Kidney (tissue), 14 donors: ENCODE data around the gene DRAM1. TPM values are rescaled to one million over a fixed set of nuclear protein-coding genes. Genes with fewer than 3 reads are reported as not detected.

Experiments used
- DNase-seq, 5 donors: peaks; one replicate each; pipeline ENCODE4 v3.0.0-alpha.2; 2013 to 2020
- FAIRE-seq: peaks from 2 replicates; lab custom pipeline; 2012; peaks lifted over from hg19 to GRCh38; lab: Jason Lieb, UNC
- H3K27ac ChIP-seq, 2 donors: one replicate each; pipeline ENCODE4 v1.7.0; 2013; ENCODE audit warnings: low read depth in 2 of 2, low read length in 2 of 2, inconsistent platforms in 1 of 2
- H3K27me3 ChIP-seq: one replicate; pipeline ENCODE4 v1.7.1; 2013; ENCODE audit warnings: low read length, inconsistent platforms; ENCODE audit not compliant: control insufficient read depth, insufficient read depth
- H3K36me3 ChIP-seq, 3 donors: one replicate each; pipeline versions ENCODE4 v1.7.0 to v1.7.1; 2013; ENCODE audit warnings: low read length in 3 of 3, control low read depth in 1 of 3, inconsistent platforms in 1 of 3; ENCODE audit not compliant: insufficient read depth in 3 of 3, control insufficient read depth in 2 of 3
- H3K4me1 ChIP-seq, 3 donors: one replicate each; pipeline versions ENCODE4 v1.7.0 to v1.7.1; 2013; ENCODE audit warnings: low read length in 3 of 3, inconsistent platforms in 1 of 3, low read depth in 1 of 3; ENCODE audit not compliant: control insufficient read depth in 2 of 3, insufficient read depth in 2 of 3
- H3K4me3 ChIP-seq, 3 donors: one replicate each; pipeline versions ENCODE4 v1.7.0 to v1.8.1; 2013; ENCODE audit warnings: low read length in 3 of 3, control low read depth in 1 of 3, inconsistent platforms in 1 of 3
- H3K9ac ChIP-seq, 3 donors: one replicate each; pipeline versions ENCODE4 v1.7.0 to v1.7.1; 2013; ENCODE audit warnings: low read length in 3 of 3, control low read depth in 1 of 3, inconsistent platforms in 1 of 3
- H3K9me3 ChIP-seq, 3 donors: one replicate each; pipeline versions ENCODE4 v1.7.0 to v1.7.1; 2013; ENCODE audit warnings: low read length in 3 of 3, control low read depth in 1 of 3, inconsistent platforms in 1 of 3; ENCODE audit not compliant: control insufficient read depth in 2 of 3, insufficient read depth in 1 of 3
- CTCF ChIP-seq: IDR thresholded peaks from 3 replicates; pipeline ENCODE4 v1.5.1; 2012; ENCODE audit warnings: mild to moderate bottlenecking, moderate library complexity, borderline replicate concordance; ENCODE audit not compliant: insufficient read depth; ENCODE audit errors: extremely low read depth
- intact Hi-C: fragments of 100-400 bp; cut with DNase I; formaldehyde crosslinking; loops from one replicate; pipeline ENCODE4 v1.11.1; 2022
- polyA plus RNA-seq: library from polyadenylated mRNA; stranded (reverse); fragments of 350-450 nt; fragmentation: Illumina TruSeq; extraction: RNeasy Lipid Tissue Mini Kit (QIAGEN cat#74804); gene quantifications from one replicate; pipeline ENCODE4 v1.2.3, GENCODE V29; 2014; ENCODE audit warnings: low read depth, low replicate concordance; ENCODE audit not compliant: insufficient read depth
- total RNA-seq: library from RNA; stranded (reverse); fragmentation: NEBNext Ultra II Directional; extraction: Animal tissue kit (Norgen Biotek cat#: 25700); gene quantifications from one replicate; pipeline ENCODE4 v1.2.1, GENCODE V29; 2021
- donor health status: control.
- donor health status: control.
- donor health status: control.
- donor health status: control.
- donor health status: control.
- donor health status: DM: yes; HTN: yes; CAD: no.
- donor health status: Normal renal cell carcinoma (clear cell type).

DRAM1 gene
- total and polyA plus RNA-seq, 2 donors from 2014 or later: 19.0 to 35.8 TPM

GRCh38 chr12:101845137-101845711, 32.2 kb upstream of the DRAM1 start:
- no peak overlapping the region for H3K4me3 ChIP-seq
- no peak for FAIRE-seq

GRCh38 chr12:101847325-101847724, 30.1 kb upstream of the DRAM1 start:
- FAIRE-seq (no peak), DNase-seq (no peak)
- no peaks in the 10 kb centered on the region for H3K27me3 ChIP-seq
- no peaks in the 10 kb centered on the region for H3K36me3 ChIP-seq
- no peak overlapping the region for H3K4me3 ChIP-seq
- H3K27ac ChIP-seq: no peak overlapping the region
- no peak for TF ChIP-seq CTCF
- intact Hi-C loops: no loop called here
- H3K9me3 ChIP-seq: no peaks in the 10 kb centered on the region
- H3K9ac ChIP-seq: no peak overlapping the region
- H3K4me1 ChIP-seq: no peaks in the 10 kb centered on the region

More at GRCh38 chr12:101845137-101845711, 32.2 kb upstream of the DRAM1 start:
- H3K36me3 ChIP-seq: no peaks in the 10 kb centered on the region
- DNase-seq: no peak
- H3K27me3 ChIP-seq: no peaks in the 10 kb centered on the region
- H3K9ac ChIP-seq: no peak overlapping the region
- TF ChIP-seq CTCF: no peak
- no peak overlapping the region for H3K27ac ChIP-seq
- intact Hi-C loops: no loop called here
- H3K4me1 ChIP-seq: no peaks in the 10 kb centered on the region
- no peaks in the 10 kb centered on the region for H3K9me3 ChIP-seq

- Histone ChIP-seq H3K27me3 (no peaks in the 10 kb centered on the region), H3K4me3 (no peak overlapping the region), H3K36me3 (no peaks in the 10 kb centered on the region), H3K4me1 (peaks cover 0 to 5% (median 0%) of the 10 kb centered on the region in 3 donors), H3K9ac (no peak overlapping the region), H3K27ac (no peak overlapping the region), H3K9me3 (no peaks in the 10 kb centered on the region)
- FAIRE-seq (no peak), DNase-seq (no peak)
- intact Hi-C loops: no loop called here
- no peak for TF ChIP-seq CTCF
Observed at GRCh38 chr12:101850199-101850598, 27.2 kb upstream of the DRAM1 start.

- TF ChIP-seq CTCF: no peak
- H3K4me1 ChIP-seq: peaks cover 0 to 8% (median 7%) of the 10 kb centered on the region in 3 donors
- H3K4me3 ChIP-seq: no peak overlapping the region
- no peaks in the 10 kb centered on the region for H3K9me3 ChIP-seq
- FAIRE-seq (no peak), DNase-seq (no peak)
- no peak overlapping the region for H3K9ac ChIP-seq
- no peaks in the 10 kb centered on the region for H3K27me3 ChIP-seq
- H3K27ac ChIP-seq: no peak overlapping the region
- intact Hi-C loops: no loop called here
- no peaks in the 10 kb centered on the region for H3K36me3 ChIP-seq
Observed at GRCh38 chr12:101852998-101853397, 24.4 kb upstream of the DRAM1 start.
